ENCODE measurements around the gene MRPS26.
A peak's percentile ranks its signal among the peaks of the same experiment; 100 is the strongest.
"Not testable (repeated sequence)": the region's sequence is repeated elsewhere in the genome, so short reads cannot be mapped to it uniquely, and the experiment has no call there.

Gene MRPS26

DNA sequence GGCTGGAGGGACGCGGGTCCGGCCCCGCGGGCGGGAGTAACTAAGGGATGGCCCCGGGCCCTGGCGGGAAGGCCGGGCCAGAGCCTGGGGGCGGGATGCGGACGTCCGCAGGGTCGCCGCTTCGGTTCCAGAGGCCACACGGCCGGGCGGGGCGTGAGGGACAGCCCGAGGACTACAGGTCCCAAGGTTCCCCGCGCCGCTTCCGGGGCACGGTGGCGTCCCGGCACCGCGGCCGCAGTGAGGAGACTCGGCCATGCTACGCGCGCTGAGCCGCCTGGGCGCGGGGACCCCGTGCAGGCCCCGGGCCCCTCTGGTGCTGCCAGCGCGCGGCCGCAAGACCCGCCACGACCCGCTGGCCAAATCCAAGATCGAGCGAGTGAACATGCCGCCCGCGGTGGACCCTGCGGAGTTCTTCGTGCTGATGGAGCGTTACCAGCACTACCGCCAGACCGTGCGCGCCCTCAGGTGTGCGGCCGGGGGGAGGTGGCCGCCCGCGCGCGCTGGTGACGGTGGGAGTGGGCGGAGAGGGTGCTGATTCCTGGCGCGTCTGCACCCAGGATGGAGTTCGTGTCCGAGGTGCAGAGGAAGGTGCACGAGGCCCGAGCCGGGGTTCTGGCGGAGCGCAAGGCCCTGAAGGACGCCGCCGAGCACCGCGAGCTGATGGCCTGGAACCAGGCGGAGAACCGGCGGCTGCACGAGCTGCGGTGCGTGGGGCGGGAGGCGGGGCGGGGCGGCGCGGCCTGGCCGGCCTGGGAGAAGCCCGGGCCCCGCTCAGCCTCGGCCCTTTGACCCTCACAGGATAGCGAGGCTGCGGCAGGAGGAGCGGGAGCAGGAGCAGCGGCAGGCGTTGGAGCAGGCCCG, at the start of gene MRPS26:
Gene MRPS26, plus strand, starts transcription at position 237 of the 861 bp plus-strand sequence. Its CDS starts 17 bp downstream, at position 254.
- peak; percentile 53 to 96 for DNase-seq

DNA sequence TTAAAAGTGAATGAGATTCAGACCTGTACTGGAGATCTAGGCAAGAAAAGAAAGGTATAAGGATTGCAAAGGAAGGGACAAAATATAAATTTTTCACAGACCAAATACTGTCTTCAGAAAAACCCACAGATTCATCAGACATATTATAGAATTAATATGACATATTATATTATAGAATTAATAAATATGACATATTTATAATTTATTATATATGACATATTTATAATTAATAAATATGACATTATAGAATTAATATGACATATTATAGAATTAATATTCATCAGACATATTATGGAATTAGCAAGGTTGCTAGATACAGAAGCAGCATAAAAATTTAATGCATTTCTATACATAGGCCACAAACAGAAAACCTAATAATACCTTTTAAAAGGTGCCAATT, 47.1 kb upstream of the MRPS26 start:
- DNase-seq = no peak

GRCh38 chr20:3000852-3001523, 44.9 kb upstream of the MRPS26 start:
- peak in 1 of 2 donors; percentile 60 for DNase-seq

GRCh38 chr20:3003416-3003815, 42.4 kb upstream of the MRPS26 start:
- no peak for DNase-seq

DNA sequence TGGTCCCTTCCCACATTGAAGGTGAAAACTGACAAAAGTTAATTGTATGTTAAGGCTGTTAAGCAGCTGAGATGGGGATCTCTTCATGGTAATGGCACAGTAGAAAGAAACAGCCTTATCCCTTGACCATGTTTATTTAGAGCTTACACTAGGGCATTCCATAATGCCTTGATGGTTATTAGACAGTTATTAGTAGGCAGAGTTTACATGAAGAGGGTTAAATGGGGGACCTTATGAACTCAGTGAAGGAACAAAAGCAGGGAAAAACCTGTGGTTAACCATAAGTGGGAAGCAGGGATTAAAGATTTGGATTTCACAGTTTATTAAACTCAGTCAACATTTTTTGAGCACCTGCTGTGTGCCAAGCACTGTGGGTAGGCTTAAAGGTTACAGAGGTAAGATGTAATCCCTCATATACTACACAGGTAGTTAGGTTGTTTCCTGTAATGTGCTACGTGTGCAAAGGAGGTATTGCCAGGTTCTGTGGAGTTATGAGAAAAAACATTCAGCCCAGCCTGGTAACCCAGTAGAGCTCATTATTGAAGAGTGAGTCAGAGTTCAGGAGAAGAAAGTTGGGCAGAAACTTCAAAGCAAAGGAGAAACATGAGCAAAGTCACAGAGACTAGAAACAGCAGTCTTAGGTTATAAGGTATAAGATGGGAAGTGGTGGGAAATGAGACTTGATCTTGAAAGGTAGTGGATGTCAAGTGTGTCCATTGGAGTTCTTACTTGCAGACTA, 34.7 kb upstream of the MRPS26 start:
- no peak for DNase-seq

GRCh38 chr20:3011752-3012151, 34.1 kb upstream of the MRPS26 start:
- DNase-seq = no peak

DNA sequence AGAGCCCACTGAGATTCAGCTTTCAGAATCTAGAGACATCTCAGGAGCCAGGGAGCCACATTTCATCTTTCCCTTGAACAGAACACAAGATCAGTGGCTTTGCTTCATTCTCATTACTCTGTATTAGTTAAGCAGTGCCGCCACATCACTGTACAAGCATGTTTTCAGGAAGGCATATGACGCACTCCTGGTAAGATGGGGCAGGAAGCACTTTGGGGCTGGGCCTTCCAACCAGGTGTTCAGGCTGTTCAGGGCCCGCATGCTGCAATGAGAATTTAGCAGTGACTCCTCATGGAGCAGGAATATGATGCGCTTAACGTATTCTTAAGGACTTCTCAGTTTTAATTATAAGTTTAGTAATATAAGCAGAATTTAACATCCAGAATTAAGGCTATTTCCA, 32.1 kb upstream of the MRPS26 start:
- DNase-seq = no peak

DNA sequence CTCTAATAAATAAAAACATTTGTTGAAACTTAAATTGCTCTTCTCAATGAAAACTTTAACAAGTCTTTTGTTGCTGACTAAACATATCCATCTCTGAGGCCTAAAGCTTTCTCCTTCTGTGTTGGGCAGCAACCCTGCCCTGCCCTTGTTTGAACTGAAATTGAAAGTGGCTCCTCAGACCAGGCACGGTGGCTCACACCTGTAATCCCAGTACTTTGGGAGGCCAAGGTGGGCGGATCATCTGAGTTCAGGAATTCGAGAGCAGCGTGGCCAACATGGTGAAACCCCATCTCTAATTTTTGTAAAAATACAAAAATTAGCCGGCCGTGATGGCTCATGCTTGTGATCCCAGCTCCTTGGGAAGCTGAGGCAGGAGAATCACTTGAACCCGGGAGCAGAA, 31.7 kb upstream of the MRPS26 start:
- DNase-seq = no peak

GRCh38 chr20:3014662-3015061, 31.2 kb upstream of the MRPS26 start:
- no peak for DNase-seq

DNA sequence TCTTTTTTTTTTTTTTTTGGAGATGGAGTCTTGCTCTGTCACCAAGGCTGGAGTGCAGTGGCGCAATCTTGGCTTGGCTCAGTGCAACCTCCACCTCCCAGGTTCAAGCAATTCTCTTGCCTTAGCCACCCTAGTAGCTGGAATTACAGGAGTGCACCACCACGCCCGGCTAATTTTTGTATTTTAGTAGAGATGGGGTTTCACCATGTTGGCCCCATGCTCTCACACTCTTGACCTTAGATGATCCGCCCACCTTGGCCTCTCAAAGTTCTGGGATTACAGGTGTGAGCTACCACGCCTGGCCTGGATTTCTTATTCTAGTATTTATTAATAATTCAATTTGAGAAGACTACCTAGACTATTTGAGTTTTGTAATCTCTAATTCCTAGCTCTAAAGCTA, 30.6 kb upstream of the MRPS26 start:
- DNase-seq = not testable (repeated sequence)

- no peak for DNase-seq
These were observed 24.5 kb upstream of the MRPS26 start for GRCh38 chr20:3021327-3021726.

DNA sequence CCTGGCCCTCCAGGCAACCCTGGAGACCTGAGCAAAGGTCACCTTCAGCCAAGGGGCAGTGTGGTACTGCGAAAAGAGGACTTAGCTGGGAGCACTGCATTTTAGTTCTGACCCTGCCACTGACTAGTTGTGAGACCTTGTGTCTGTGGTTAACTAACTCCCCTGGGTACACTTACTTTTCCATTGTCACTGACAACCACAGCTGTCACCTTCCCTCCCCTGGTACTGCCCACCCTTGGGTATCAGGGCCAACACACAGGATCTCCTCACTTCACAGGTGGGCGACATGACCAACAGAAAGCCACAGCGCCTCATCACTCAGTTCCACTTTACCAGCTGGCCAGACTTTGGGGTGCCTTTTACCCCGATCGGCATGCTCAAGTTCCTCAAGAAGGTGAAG, 24.1 kb upstream of the MRPS26 start:
- DNase-seq = no peak

DNA sequence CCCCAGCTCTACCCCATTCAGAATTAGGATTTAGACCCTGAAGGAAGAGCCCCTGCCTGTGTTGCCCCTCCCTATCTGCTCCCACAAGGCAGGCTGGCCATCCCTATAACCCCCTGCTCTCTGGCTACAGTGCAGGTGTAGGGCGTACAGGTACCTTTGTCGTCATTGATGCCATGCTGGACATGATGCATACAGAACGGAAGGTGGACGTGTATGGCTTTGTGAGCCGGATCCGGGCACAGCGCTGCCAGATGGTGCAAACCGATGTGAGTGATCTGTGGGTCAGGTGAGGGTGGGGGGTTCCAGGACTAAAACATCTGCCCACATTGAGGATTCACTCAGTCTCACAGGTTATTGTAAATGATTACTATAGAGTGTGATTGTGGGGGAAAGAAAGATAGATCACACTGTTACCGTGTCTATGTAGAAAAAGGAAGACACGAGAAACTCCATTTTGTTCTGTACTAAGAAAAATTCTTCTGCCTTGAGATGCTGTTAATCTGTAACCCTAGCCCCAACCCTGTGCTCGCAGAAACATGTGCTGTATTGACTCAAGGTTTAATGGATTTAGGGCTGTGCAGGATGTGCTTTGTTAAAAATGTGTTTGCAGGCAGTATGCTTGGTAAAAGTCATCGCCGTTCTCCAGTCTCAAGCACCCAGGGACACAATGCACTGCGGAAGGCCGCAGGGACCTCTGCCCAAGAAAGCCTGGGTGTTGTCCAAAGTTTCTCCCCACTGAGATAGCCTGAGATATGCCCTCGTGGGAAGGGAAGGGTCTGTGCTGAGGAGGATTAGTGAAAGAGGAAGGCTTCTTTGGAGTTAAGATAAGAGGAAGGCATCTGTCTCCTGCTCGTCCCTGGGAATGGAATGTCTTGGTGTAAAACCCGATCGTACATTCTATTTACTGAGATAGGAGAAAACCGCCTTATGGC, 23.0 kb upstream of the MRPS26 start:
- not testable (repeated sequence) for DNase-seq

GRCh38 chr20:3027987-3028386, 17.9 kb upstream of the MRPS26 start:
- DNase-seq = no peak

DNA sequence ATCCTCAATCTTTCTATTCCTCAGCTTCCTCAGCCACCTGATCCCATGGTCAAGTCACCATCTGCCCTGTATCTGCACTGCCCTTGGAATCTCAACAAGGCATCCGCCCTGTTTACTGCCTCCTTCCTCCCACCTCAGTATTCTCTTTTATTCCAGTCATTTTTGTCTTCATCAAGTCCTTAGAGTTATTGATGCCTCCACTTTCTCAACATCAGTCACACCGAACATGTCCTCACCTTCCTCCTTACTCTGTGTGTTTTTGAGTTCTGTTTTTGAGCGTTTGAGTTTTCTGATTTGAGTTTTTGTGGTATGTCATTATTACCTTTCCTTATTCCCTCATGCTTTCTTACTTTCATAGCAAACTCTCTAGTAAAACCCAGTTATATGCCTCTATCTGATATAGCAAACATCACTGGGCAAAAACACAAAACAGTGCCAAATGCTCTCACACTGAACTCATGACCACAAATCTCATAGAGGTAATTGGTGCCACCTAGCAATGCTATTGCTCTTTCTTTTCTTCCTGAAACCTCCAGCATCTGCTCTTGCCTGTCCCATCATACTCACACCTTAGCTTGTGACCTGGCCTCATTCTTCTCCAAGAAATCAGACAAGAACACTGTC, 14.2 kb upstream of the MRPS26 start:
- no peak for DNase-seq

- no peak for DNase-seq
These were observed 13.2 kb upstream of the MRPS26 start for GRCh38 chr20:3032624-3033023.

GRCh38 chr20:3037654-3038053, 8.2 kb upstream of the MRPS26 start:
- no peak for DNase-seq

DNA sequence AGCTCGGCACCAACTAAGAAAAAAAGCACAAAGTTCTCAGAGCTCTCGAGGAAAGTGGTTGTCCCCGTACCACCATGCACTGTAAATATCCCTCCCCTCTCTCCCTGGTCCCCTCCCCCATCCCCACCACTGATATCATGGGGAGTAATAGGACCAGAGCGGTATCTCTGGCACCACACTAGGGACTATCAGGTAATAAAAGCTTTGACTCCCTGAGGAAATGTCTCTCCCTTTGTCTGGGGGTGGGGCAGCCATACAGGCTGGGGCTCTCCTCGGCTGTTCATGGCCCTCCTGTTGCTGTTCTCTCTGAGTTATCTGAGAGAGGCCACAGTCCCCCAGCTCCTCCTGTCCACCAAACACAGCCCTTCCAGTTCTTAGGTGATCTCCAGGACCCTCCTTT, 7.4 kb upstream of the MRPS26 start:
- DNase-seq = no peak

GRCh38 chr20:3039426-3039825, 6.4 kb upstream of the MRPS26 start:
- no peak for DNase-seq

DNA sequence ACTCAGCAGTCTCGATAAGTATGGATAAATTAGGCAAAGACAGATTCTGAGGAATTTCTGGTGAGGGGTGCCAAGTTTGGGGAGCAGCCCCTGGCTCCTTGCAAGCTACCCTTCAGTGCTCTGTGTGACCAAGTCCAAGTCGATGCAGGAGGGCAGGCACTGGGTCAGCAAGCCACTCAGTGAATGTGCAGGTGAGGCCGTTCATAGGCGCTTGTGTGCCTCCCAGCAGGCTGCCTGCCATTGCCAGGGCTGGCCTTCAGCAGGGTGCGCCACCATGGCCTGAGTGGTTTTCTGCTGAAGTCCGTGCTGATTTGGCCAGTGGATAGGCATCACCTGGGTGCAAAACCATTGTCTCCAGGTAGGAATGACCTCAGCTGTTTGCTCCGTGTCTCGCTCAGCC, 5.8 kb upstream of the MRPS26 start:
- DNase-seq = no peak

- DNase-seq = no peak
These were observed 3.9 kb upstream of the MRPS26 start for GRCh38 chr20:3041854-3042409.

GRCh38 chr20:3042625-3043024, 3.2 kb upstream of the MRPS26 start:
- DNase-seq = no peak

Data from bone marrow (tissue), 2 donors.